SK-N-SH treated with all-trans-retinoic acid at 6 μM for 48 hours (cell line): ENCODE data around the gene CUL7.

ENCODE experiments used
- ARNTL ChIP-seq: fragments of 450-650 bp; formaldehyde crosslinking; IDR thresholded peaks from 2 replicates; pipeline ENCODE4 v1.5.0; 2020; ENCODE audit warnings: low read depth, mild to moderate bottlenecking, moderate library complexity, borderline replicate concordance
- POU6F1 ChIP-seq: fragments of 250-450 bp; sonication (Bioruptor Pico); IDR thresholded peaks from 2 replicates; pipeline ENCODE4 v1.8.0; 2021; ENCODE audit warnings: low read depth, mild to moderate bottlenecking, moderate library complexity, borderline replicate concordance
- SNAI2 ChIP-seq: fragments of 250-450 bp; sonication (Bioruptor Pico); IDR thresholded peaks from 2 replicates; pipeline ENCODE4 v1.5.0; 2020; ENCODE audit warnings: mild to moderate bottlenecking, moderate library complexity
- TF ChIP-seq, protein P1 (sequence below): fragments of 250-450 bp; sonication (Bioruptor Pico); IDR thresholded peaks from 2 replicates; pipeline ENCODE4 v1.5.0; 2020; ENCODE audit warnings: mild to moderate bottlenecking, moderate library complexity
- TF ChIP-seq, protein P2 (sequence below): fragments of 250-450 bp; sonication (Bioruptor Pico); IDR thresholded peaks from 2 replicates; pipeline ENCODE4 v1.8.0; 2020; ENCODE audit warnings: mild to moderate bottlenecking, moderate library complexity, borderline replicate concordance

GRCh38 chr6:42993445-42993844 is 60.2 kb downstream of the CUL7 start:
- TF ChIP-seq, protein P1, sequence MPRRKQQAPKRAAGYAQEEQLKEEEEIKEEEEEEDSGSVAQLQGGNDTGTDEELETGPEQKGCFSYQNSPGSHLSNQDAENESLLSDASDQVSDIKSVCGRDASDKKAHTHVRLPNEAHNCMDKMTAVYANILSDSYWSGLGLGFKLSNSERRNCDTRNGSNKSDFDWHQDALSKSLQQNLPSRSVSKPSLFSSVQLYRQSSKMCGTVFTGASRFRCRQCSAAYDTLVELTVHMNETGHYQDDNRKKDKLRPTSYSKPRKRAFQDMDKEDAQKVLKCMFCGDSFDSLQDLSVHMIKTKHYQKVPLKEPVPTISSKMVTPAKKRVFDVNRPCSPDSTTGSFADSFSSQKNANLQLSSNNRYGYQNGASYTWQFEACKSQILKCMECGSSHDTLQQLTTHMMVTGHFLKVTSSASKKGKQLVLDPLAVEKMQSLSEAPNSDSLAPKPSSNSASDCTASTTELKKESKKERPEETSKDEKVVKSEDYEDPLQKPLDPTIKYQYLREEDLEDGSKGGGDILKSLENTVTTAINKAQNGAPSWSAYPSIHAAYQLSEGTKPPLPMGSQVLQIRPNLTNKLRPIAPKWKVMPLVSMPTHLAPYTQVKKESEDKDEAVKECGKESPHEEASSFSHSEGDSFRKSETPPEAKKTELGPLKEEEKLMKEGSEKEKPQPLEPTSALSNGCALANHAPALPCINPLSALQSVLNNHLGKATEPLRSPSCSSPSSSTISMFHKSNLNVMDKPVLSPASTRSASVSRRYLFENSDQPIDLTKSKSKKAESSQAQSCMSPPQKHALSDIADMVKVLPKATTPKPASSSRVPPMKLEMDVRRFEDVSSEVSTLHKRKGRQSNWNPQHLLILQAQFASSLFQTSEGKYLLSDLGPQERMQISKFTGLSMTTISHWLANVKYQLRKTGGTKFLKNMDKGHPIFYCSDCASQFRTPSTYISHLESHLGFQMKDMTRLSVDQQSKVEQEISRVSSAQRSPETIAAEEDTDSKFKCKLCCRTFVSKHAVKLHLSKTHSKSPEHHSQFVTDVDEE: no peak
- TF ChIP-seq ARNTL (no peak), SNAI2 (CRISPR knock-in tag) (no peak), POU6F1 (CRISPR knock-in tag) (no peak)
- TF ChIP-seq, protein P2, sequence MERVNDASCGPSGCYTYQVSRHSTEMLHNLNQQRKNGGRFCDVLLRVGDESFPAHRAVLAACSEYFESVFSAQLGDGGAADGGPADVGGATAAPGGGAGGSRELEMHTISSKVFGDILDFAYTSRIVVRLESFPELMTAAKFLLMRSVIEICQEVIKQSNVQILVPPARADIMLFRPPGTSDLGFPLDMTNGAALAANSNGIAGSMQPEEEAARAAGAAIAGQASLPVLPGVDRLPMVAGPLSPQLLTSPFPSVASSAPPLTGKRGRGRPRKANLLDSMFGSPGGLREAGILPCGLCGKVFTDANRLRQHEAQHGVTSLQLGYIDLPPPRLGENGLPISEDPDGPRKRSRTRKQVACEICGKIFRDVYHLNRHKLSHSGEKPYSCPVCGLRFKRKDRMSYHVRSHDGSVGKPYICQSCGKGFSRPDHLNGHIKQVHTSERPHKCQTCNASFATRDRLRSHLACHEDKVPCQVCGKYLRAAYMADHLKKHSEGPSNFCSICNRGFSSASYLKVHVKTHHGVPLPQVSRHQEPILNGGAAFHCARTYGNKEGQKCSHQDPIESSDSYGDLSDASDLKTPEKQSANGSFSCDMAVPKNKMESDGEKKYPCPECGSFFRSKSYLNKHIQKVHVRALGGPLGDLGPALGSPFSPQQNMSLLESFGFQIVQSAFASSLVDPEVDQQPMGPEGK (CRISPR knock-in tag): no peak
